Stimulated activated CD8-positive, alpha-beta memory T cell treated with anti-CD3 and anti-CD28 coated beads, Interleukin-12 subunit alpha, Interleukin-12 subunit beta, amount 100 ng/mL, for 4 hours (primary cell): ENCODE data around the gene MRGPRD.

Experiments used
- DNase-seq: peaks from one replicate; pipeline ENCODE4 v3.0.0-alpha.2; 2020; ENCODE audit warnings: low read depth

Gene MRGPRD

DNA sequence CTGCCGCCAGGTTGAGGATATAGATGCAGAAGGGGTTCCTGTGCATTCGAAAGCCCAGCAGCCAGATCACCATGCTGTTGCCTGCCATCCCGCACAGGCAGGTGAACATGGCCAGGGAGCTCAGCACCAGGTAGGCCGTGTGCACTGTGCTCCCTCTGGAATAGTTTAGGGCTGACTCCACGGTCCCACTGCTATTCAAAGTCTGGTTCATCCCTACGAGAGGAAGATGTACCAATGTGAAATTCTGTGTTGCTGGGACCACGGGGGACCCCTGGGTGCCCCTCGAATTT, at the start of gene MRGPRD:
MRGPRD (minus strand) TSS at position 211 of the 290 bp plus-strand sequence; CDS start at position 211, 0 bp downstream.
- DNase-seq: no peak

DNA sequence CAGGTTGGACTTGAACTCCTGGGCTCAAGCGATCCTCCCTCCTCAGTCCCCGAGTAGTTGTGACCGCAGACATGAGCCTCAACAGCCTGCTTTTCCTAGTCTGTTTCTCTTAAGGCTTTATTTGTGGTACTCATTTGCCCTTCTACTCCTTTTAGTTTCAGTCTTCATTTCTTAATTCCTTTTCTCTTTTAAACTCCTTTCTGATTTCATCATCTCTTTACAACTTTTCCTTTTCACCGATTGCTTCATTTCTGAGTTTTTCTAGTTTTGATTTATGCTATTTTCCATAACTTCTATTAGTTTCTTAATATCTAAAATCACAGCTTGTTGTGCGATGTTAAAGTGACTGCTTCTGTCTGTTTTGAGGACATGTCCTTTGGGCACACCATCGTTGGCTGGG, 49.5 kb upstream of the MRGPRD start:
- no peak for DNase-seq

DNA sequence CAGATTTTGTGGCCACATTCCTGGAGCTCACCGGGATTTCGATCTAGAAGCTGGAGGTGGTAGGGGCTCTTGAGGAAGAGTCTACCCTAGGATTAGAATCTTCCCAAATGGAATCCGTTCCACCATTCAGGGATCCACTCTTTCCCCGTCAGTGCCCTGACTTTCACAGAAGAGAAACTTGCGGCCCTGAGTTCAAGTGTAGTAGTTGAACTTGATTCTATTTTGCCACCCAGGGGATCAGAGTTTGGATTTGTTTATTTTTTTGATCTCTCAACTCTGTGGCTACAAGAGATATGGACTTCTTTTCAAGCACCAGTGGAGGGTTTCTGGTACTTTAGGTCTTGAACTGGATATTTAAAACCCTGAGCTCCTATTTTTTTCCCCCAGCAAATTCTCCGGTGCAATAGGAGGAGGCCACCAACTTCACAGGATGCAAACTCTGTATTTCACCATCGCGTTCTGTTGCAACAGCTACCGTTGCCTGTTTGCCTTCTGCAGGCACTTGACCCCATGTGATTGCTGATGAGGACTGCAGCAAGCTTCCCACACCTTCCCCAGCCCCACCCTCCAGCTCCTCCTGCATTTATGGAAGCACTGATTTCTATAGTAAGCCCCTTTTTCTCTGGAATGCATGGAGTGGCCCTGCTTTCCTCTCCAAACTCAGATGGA, 47.1 kb upstream of the MRGPRD start:
- no peak for DNase-seq

DNA sequence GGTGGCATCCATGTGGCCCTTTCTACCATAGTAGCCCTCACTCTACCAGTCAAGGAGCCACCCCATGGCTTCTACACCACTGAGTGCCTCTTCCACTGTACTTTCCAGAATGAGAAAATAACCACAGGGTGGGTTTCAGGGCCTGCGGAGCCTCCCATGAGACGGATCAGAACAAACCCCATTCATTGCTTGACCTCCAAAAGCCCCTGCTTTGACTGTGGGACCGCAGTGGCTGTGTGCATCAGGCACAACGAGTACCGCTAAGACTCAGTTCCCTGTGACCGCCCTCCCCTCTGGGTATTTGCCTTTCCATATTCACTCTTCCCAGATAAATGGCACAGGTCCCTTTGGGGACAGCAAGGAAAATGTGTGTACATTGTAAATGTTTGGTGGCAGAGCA, 43.7 kb upstream of the MRGPRD start:
- DNase-seq: no peak

GRCh38 chr11:69022260-69022659, 41.5 kb upstream of the MRGPRD start:
- no peak for DNase-seq

DNA sequence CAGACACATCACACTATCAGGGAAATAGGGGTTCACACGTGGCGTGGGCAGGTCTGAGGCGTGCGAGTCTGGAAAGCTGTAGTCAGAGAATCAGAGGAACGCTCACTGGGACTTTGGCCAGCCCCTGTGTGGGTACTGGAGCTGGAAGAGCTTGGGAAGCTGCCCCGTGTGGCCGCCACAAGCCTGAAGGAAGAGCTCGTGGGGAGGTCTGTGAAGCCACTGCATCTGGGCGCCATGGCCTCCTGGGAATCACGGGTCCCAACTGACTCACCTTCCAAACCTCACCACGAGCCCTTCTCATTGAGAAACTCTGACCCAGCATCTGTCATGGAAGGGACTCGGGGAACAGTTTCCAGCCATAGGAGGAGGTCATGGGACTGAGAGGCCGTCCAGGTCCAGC, 38.1 kb upstream of the MRGPRD start:
- no peak for DNase-seq

GRCh38 chr11:69017951-69018350, 37.2 kb upstream of the MRGPRD start:
- DNase-seq: no peak

- DNase-seq: no peak
Measured at GRCh38 chr11:69014898-69015549, 34.2 kb upstream of the MRGPRD start.

DNA sequence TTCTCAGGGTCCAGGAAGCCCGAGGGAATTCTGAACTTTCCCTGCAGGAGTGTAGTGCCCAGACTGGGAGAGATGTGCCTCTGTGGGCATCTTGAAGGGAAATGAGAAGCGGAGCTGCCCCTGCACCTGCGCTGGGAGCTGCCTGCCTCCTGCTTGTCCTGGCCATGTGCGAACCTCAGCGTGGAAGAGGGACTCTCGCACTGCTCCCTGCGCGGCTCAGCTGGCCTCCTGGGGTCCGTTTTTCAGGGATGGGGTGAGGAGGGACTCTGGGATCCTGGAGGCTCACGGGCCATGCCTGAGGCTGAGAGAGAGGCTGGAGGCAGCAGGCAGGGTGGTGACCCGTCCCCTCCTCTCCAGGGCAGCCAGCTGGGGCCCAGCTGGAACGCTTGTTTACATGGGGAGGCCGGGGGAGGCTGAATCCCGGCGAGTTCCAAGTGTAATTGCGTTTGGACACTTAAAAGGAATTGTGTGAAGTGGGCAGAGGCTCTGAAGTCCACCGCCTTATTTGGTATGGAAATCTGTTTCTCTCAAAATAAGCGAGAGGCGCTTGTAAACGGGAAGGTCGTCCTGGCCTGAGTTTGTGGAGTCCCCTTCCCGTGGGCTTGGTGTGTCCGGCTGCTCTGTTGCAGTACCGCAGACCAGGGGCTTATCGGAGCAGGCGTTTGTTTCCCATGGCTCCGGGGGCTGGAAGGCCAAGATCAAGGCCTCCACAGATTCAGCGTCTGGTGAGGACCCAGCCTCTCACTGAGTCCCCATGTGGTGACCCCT, 33.5 kb upstream of the MRGPRD start:
- no peak for DNase-seq

DNA sequence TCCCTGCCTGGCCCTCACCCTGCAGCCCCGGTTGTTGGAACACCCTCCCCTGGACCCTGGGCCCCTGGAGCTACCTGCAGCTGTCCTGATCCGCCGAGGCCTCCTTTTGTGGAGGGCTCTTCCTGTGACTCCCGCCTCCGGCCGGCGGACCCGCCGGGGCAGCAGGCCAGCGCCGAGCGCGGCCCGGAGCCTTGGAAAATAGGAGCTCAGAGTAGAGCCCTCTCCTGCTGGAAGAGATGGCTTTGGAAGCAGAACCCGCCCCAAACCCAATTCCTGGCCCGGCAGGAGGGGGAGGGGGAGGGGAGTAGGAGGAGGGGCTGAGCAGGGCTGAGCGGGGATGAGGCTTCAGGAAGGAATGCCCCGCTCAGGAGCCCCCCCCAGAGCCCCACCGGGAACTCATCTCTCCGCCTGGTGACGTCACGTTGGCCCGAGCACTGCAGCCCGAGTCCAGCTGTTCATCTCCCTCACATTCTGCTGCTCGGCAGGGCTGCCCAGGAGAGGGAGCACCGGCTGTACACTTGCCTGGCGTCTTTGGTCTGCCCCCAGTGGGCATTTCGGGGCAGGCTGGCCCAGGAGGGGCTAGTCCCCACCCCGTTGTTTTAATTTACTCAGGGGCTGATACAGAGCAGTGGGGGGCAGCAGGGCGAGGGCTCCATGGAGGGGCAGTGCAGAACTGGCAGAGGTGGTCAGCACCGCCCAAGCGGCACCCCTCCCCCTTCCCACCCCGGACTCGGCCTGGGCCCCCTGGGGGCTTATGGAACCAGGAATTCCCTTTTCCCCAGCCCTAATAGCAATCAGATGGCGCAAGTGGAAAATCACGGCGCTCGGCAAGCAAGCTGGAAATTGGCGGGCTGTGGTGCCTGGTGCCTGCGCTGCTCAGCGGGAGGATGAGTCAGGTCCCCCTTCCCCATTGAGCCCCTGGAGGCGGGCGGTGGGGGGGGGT, 32.5 kb upstream of the MRGPRD start, which contains the start of gene MRGPRF:
MRGPRF (minus strand) TSS at position 238 of the 943 bp plus-strand sequence. CDS start 3,345 bp downstream, outside the sequence.
- DNase-seq: no peak

DNA sequence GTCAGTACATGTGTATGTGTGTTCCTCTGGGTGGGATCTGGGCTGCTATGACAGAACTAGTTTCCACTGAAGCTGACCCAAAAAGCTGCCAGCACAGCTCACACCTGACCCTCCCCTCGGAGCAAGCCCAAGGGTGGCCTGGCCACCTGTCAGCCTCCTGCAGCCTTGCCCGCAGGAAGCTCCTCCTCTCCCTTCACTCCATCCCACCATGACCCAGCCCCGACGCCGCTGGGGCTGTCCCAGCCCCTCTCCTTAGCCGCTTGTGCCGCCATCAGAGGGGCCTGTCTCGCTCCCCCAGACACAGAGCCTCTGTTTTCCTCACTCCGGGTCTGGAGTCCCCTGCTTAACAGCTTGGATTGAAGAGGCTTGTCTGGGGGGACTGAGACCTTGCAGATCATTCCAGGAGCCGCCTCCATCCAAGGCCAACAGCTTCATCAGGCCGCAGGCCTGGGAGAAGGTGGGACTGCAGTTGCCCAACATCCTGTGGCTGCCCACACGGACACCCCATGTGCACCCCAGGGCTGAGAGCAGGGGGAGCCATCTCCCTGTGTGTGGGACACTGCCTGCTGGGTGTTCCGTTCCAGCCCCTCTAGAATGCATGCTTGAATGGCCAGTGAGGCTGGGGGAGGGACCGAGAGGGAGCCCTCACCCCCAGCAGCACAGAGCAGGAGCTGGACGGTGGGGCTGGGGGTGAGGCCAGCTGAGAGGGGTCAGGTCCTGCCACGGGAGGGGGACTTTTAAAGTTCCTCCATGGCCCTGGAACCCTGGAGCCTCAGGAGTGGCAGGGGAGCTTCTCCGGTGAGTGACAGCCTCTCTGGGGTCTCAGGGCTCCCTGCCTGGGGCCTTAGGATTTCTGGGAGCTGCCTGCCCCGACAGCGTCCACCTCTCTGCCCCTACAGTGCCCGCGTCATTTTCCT, 31.6 kb upstream of the MRGPRD start:
- no peak for DNase-seq

DNA sequence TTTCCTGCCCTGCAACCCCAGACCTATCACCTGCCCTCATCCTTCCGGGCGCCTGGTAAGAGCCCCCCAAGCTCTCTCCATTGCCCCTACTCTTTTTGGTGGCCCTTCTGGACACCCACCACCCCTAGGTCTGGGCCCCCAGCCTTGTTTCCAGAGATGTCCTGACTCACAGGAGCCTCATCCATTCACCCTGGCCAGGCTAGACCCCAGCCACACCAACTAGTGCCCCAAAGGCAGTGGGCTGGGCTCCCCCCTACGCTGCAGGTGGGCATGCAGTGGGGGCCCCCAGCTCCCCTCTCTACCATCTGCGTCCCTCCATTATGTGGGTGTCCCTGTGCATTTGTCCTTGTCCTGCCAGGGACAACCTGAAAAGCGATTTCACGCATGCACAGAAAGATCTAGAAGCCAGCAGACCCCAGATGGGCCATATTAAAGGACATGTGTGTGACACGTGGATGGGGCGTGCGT, 30.9 kb upstream of the MRGPRD start:
- no peak for DNase-seq

DNA sequence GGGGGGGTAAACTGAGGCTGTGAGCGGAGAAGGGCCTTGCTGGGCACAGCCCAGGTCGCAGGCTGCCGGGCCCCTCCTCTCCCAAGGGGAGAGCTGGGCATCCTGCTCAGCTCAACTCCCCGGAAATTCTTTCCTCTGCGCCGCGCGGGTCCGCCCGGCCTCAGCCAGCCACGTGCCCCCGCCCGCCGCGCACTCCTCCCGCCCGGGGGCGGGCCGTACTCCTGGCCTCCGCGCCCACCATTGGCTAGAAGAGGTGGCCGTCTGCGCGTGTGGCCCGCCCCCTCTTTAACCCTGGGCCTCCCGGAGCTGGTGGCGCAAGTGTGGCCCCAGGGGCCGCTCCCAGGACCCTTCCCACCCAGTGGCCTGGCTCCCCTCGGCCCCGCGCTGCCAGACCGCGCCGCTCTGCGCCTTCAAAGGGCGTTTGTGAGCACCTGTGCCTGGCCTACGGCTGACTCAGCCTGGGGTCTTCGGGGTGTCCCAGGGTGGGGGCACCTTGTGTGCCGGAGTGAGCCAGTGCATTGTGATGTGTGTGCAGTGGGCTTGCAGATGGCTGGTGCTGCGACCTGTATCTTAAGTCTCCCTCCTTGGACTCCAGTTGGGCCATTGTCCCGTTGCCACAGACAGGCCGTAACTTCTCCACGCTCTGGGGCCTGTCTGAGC, 30.3 kb upstream of the MRGPRD start:
- DNase-seq: no peak

GRCh38 chr11:69010361-69010891, 29.6 kb upstream of the MRGPRD start:
- no peak for DNase-seq

DNA sequence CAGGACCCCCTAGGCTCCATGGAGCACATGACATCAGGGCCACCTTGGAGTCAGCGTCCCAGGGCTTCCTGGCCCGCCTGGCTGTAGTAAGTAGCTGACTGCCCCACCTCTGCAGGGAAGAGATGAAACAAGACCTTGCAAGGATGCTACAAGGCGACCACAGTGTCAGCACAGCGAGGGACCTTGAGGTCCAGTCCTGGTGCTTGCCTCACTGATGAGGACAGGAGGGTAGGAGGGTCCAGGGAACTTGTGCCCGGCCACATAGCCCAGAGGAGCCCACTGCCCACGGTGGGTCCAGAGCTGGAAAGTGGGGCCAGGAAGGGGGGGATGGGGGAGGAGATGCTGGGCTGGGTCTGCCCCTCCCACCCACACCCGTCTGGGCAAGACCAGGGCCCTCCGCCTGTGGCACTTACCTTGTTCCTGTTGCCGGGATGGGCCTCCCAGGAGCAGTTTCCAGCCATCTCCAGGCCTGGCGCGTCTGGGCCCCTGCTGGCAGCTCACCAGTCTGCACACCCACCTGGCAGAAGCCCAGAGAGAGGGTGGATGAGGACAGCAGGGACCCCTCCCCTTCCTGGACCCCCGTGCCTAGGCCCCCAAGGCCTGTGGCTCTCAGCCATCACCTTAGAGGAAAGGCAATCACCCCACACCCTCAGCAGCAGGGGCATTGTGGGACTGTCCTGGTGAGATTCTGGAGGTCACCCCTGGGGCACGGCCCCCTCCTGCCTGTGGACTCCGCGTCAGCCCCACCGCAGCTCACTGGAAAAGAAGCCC, 28.8 kb upstream of the MRGPRD start:
- DNase-seq: no peak

- no peak for DNase-seq
Measured at GRCh38 chr11:69008737-69009440, 28.1 kb upstream of the MRGPRD start.

DNA sequence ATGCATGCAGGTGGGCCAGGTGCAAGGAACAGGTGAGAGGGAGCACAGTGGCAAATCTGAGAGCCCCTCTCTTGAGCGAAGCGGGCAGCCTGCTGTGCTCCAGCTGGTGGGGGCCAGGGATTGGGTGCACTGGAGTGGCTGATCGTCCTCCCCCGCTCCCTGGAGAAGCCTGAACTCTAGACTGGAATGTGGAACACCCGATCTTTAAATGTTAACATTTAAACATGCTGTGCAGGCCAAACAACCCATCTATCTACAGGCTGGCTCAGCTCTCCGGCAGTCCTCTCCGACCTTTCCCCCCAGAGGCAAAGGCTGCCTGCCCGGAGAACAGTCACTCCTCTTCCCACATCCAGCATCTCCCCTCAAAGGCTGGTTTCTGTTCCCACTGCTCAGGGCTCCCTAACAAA, 27.2 kb upstream of the MRGPRD start:
- DNase-seq: no peak

DNA sequence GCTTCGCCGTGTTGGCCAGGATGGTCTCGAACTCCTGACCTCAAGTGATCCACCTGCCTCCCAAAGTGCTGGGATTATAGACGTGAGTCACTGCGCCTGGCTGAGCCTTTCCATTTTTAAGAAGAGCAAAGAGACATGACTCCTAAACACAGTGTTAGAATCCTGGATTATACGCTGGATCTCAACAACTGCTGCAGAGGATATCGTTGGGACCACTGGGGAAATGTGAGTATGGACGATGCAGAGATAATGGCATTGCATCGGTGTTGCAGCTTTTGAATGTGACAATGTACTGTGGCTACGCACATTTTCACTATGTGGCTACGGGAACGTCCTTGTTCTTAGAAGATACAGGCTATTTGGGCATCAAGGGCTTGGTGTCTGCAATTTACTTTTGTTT, 26.0 kb upstream of the MRGPRD start:
- DNase-seq: no peak
